ENCODE data around the gene RAB23. TPM values are rescaled to one million over a fixed set of nuclear protein-coding genes. Genes with fewer than 3 reads are reported as not detected.
A peak's percentile ranks its signal among the peaks of the same experiment; 100 is the strongest.

RAB23 gene
- total and polyA plus RNA-seq, 2 donors (not counting 3 experiments of a cell fraction or from before 2014, with no cell fraction given), result 3.4 to 9.4 TPM

DNA sequence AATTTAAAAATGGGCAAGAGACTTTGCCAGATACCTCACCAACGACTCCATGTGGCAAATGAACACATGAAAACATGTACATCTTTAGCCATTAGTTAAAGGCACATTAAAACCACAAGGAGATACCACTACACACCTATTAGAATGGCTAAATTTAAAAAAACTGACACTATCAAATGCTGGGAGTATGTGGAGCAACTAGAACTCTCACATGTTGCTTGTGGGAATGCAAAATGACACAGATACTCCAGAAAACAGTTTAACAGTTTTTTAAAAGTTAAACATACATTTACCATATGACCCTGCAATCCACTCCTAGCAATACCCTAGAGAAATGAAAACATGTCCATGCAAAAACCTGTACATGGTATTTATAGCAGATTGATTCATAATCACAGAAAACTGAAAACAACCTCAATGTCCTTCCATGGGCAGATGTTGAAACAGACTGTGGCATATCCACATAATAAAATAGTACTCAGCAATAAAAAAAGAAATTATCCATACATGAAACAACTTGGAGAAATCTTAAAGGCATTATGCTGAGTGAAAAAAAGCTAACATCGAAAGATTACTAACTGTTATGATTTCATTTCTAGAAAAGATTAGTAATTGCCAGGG, 1.9 kb downstream of the RAB23 start:
- H3K4me2 ChIP-seq (ENCODE audit: insufficient read depth, low read length), result peak overlapping the region; percentile 6
- no peak overlapping the region for H2AFZ ChIP-seq (ENCODE audit: low read depth, low read length)
- H3K4me3 ChIP-seq (replicated peaks in 1 of 3; ENCODE audit: insufficient read depth in 1 of 3, low read depth in 1 of 3, low read length in 3 of 3), result no peak overlapping the region
- no peaks in the 10 kb centered on the region for H4K20me1 ChIP-seq (replicated peaks; ENCODE audit: control insufficient read depth, extremely low read depth, insufficient read depth, low read length)
- no peak overlapping the region for H3K27ac ChIP-seq (ENCODE audit: insufficient read depth, low read depth, low read length)
- POLR2A ChIA-PET, result no interaction called here
- no peak overlapping the region for H3K9ac ChIP-seq (replicated peaks; ENCODE audit: extremely low read depth, insufficient read depth, low read length)
- FAIRE-seq (no peak), DNase-seq (ENCODE audit: low read depth, low spot score) (no peak)
- CTCF ChIA-PET, result no interaction called here
- dilution Hi-C loops (cut with MboI; ENCODE audit: extremely low pct_ligation_motif_present, low sequenced_read_pairs) (no loop called here), intact Hi-C loops (cut with micrococcal nuclease) (no loop called here)
- H3K36me3 ChIP-seq (ENCODE audit: control insufficient read depth in 2 of 2, extremely low read depth in 1 of 2, insufficient read depth in 2 of 2, low read length in 2 of 2), result no peaks in the 10 kb centered on the region
- H3K4me1 ChIP-seq (ENCODE audit: control insufficient read depth, extremely low read depth, insufficient read depth, low read length), result peaks cover 11% of the 10 kb centered on the region
- H3K79me2 ChIP-seq (ENCODE audit: control insufficient read depth, insufficient read depth, low read length), result peaks cover 35% of the 10 kb centered on the region
- no peaks in the 10 kb centered on the region for H3K9me3 ChIP-seq (replicated peaks; ENCODE audit: control insufficient read depth, insufficient read depth, low read length)
- H3K9me1 ChIP-seq (replicated peaks; ENCODE audit: control insufficient read depth, extremely low read depth, insufficient read depth, low read length), result no peaks in the 10 kb centered on the region
- H3K27me3 ChIP-seq (ENCODE audit: control insufficient read depth in 2 of 2, insufficient read depth in 2 of 2, low read length in 2 of 2), result no peaks in the 10 kb centered on the region
- no peak for TF ChIP-seq JUN (IDR thresholded peaks at IDR 0.05; ENCODE audit: borderline replicate concordance, insufficient read depth, insufficient read length, low read depth)
- TF ChIP-seq EZH2 (IDR thresholded peaks at IDR 0.05; ENCODE audit: borderline replicate concordance, low read depth, low read length, severe bottlenecking), result no peak
- no peak for TF ChIP-seq POLR2AphosphoS5 (IDR thresholded peaks at IDR 0.05; ENCODE audit: insufficient read depth, low read depth, low read length)
- TF ChIP-seq CTCF (IDR thresholded peaks at IDR 0.05; ENCODE audit: extremely low read depth in 1 of 2, insufficient read depth in 1 of 2, low read depth in 1 of 2, low read length in 2 of 2), result no peak
- TF ChIP-seq GATA2 (IDR thresholded peaks at IDR 0.05; ENCODE audit: insufficient read depth, insufficient read length, low read depth, low read length), result no peak
- no peak for TF ChIP-seq MYC (IDR thresholded peaks at IDR 0.05; ENCODE audit: low read depth, low read length)
- TF ChIP-seq POLR2A (IDR thresholded peaks at IDR 0.05; ENCODE audit: low read depth, low read length), result no peak
- no peak for TF ChIP-seq MAX (IDR thresholded peaks at IDR 0.05; ENCODE audit: insufficient read depth, insufficient read length)
- TF ChIP-seq FOS (IDR thresholded peaks at IDR 0.05; ENCODE audit: borderline replicate concordance, insufficient read depth, low read length), result no peak
- no TSS peak for BruUV-seq (replicated peaks)
